Liver (tissue), 9 donors: ENCODE data around the gene NFIB. TPM values are rescaled to one million over a fixed set of nuclear protein-coding genes. Genes with fewer than 3 reads are reported as not detected.

ENCODE experiments used
- DNase-seq: peaks from one replicate; pipeline ENCODE4 v3.0.0-alpha.2; 2017; ENCODE audit warnings: low spot score
- H3K27ac ChIP-seq, 2 donors: one replicate each; pipeline ENCODE4 v1.7.0; 2013; ENCODE audit warnings: inconsistent platforms in 2 of 2, low read length in 2 of 2, control low read depth in 1 of 2, low read depth in 1 of 2, mild to moderate bottlenecking in 1 of 2
- H3K27me3 ChIP-seq, 4 donors: one replicate each; pipeline versions ENCODE4 v1.6.1 to v1.7.0; 2013; ENCODE audit warnings: low read length in 3 of 4, inconsistent platforms in 1 of 4, mild to moderate bottlenecking in 1 of 4, moderate library complexity in 1 of 4; ENCODE audit not compliant: control insufficient read depth in 4 of 4, insufficient read depth in 4 of 4
- H3K36me3 ChIP-seq, 4 donors: one replicate each; pipeline versions ENCODE4 v1.6.1 to v1.7.0; 2013; ENCODE audit warnings: low read length in 3 of 4, mild to moderate bottlenecking in 3 of 4, low read depth in 1 of 4, moderate library complexity in 1 of 4; ENCODE audit not compliant: control insufficient read depth in 4 of 4, insufficient read depth in 3 of 4
- H3K4me1 ChIP-seq, 4 donors: one replicate each; pipeline versions ENCODE4 v1.6.1 to v1.7.0; 2013; ENCODE audit warnings: low read length in 3 of 4, mild to moderate bottlenecking in 3 of 4, moderate library complexity in 1 of 4; ENCODE audit not compliant: control insufficient read depth in 4 of 4, insufficient read depth in 4 of 4
- H3K4me3 ChIP-seq, 3 donors: one replicate each; pipeline versions ENCODE4 v1.6.1 to v1.7.0; 2013; ENCODE audit warnings: low read length in 3 of 3, control low read depth in 1 of 3, low read depth in 1 of 3, mild to moderate bottlenecking in 1 of 3
- H3K9ac ChIP-seq, 2 donors: one replicate each; pipeline ENCODE4 v1.7.0; 2013; ENCODE audit warnings: low read length in 2 of 2, mild to moderate bottlenecking in 2 of 2, moderate library complexity in 2 of 2, control low read depth in 1 of 2, low read depth in 1 of 2
- H3K9me3 ChIP-seq, 4 donors: one replicate each; pipeline versions ENCODE4 v1.6.1 to v1.7.0; 2013; ENCODE audit warnings: low read length in 3 of 4; ENCODE audit not compliant: control insufficient read depth in 4 of 4
- ATF3 ChIP-seq: IDR thresholded peaks from 2 replicates; pipeline ENCODE4 v1.6.1; 2016; ENCODE audit warnings: antibody characterized with exemption
- CTCF ChIP-seq: fragments of 150-350 bp; IDR thresholded peaks from 2 replicates; pipeline ENCODE4 v1.5.1; 2017; ENCODE audit warnings: improper control_type of control experiment, low read depth, low read length; ENCODE audit not compliant: missing input control
- EGR1 ChIP-seq, 2 donors: IDR thresholded peaks; 2 replicates each; pipeline ENCODE4 v1.6.1; 2016 to 2018; ENCODE audit warnings: antibody characterized with exemption in 2 of 2, low read depth in 2 of 2
- FOXA1 ChIP-seq: IDR thresholded peaks from 2 replicates; pipeline ENCODE4 v1.6.1; 2016; ENCODE audit warnings: antibody characterized with exemption
- FOXA2 ChIP-seq: IDR thresholded peaks from 2 replicates; pipeline ENCODE4 v1.6.1; 2016; ENCODE audit warnings: antibody characterized with exemption
- GABPA ChIP-seq, 2 donors: IDR thresholded peaks in 1 of 2; conservative IDR thresholded peaks in 1 of 2; 2 replicates each; pipeline ENCODE4 v1.6.1; 2016; ENCODE audit warnings: antibody characterized with exemption in 2 of 2, mild to moderate bottlenecking in 1 of 2, moderate library complexity in 1 of 2
- HNF4G ChIP-seq: IDR thresholded peaks from 2 replicates; pipeline ENCODE4 v1.6.1; 2016; ENCODE audit warnings: antibody characterized with exemption
- JUND ChIP-seq, 2 donors: IDR thresholded peaks; 2 replicates each; pipeline ENCODE4 v1.6.1; 2016; ENCODE audit warnings: antibody characterized with exemption in 2 of 2
- MAX ChIP-seq: IDR thresholded peaks from 2 replicates; pipeline ENCODE4 v1.6.1; 2016; ENCODE audit warnings: antibody characterized with exemption
- NR2F2 ChIP-seq: IDR thresholded peaks from 2 replicates; pipeline ENCODE4 v1.6.1; 2016; ENCODE audit warnings: antibody characterized with exemption
- RAD21 ChIP-seq, 2 donors: IDR thresholded peaks; 2 replicates each; pipeline ENCODE4 v1.6.1; 2016; ENCODE audit warnings: antibody characterized with exemption in 2 of 2, mild to moderate bottlenecking in 2 of 2
- REST ChIP-seq: IDR thresholded peaks from 2 replicates; pipeline ENCODE4 v1.6.1; 2016; ENCODE audit warnings: antibody characterized with exemption, mild to moderate bottlenecking
- RXRA ChIP-seq, 2 donors: IDR thresholded peaks; 2 replicates each; pipeline ENCODE4 v1.6.1; 2017 to 2018; ENCODE audit warnings: antibody characterized with exemption in 2 of 2, mild to moderate bottlenecking in 1 of 2
- SP1 ChIP-seq: IDR thresholded peaks from 2 replicates; pipeline ENCODE4 v1.6.1; 2018; ENCODE audit warnings: antibody characterized with exemption, mild to moderate bottlenecking
- TAF1 ChIP-seq: conservative IDR thresholded peaks from 2 replicates; pipeline ENCODE4 v1.6.1; 2016; ENCODE audit warnings: antibody characterized with exemption, mild to moderate bottlenecking
- YY1 ChIP-seq: IDR thresholded peaks from 2 replicates; pipeline ENCODE4 v1.6.1; 2016; ENCODE audit warnings: antibody characterized with exemption, mild to moderate bottlenecking
- ZBTB33 ChIP-seq: IDR thresholded peaks from 2 replicates; pipeline ENCODE4 v1.6.1; 2016; ENCODE audit warnings: antibody characterized with exemption
- WGBS: extraction: QIAGEN DNeasy Blood & Tissue Kit; methylation state at CpG from one replicate; pipeline ENCODE4 v1.1.7; 2013; 5-methylcytosine and 5-hydroxymethylcytosine counted together
- polyA plus RNA-seq, 2 donors: library from polyadenylated mRNA; stranded (reverse) in 1 of 2; unstranded in 1 of 2; fragments of 200-250 nt in 1 of 2; fragments of >200 nt in 1 of 2; fragmentation: Nextera tagmentation in 1 of 2; extraction: Ambion mirVana in 1 of 2; gene quantifications; one replicate each; pipeline versions ENCODE4 v1.2.1 to v1.2.3, GENCODE V29; 2013 to 2015
- total RNA-seq, 2 donors: library from RNA; depleted of rRNA; stranded (reverse); fragments of >200 nt; gene quantifications; one replicate each; pipeline ENCODE4 v1.2.3, GENCODE V29; 2014
- donor health status: healthy.
- donor health status: healthy.
- donor health status: healthy.
- donor health status: healthy.
- donor health status: healthy.

The NFIB gene
- total and polyA plus RNA-seq, 4 donors = 3.2 to 23.2 (median 8.0) TPM

GRCh38 chr9:14191512-14191911 is 122.4 kb downstream of the NFIB start:
- Histone ChIP-seq H3K27ac (no peak overlapping the region), H3K27me3 (no peaks in the 10 kb centered on the region), H3K36me3 (no peaks in the 10 kb centered on the region), H3K4me3 (no peak overlapping the region), H3K4me1 (peaks cover 0 to 9% (median 5%) of the 10 kb centered on the region in 4 donors), H3K9ac (no peak overlapping the region), H3K9me3 (no peaks in the 10 kb centered on the region)
- 95% methylated on average over 1 of the region's 1 CpG for WGBS
- no peak for TF ChIP-seq ATF3
- TF ChIP-seq TAF1 = no peak
- no peak for TF ChIP-seq EGR1 (IDR thresholded peaks at IDR 0.05; ENCODE audit: low read depth in 2 of 2)
- TF ChIP-seq JUND (IDR thresholded peaks at IDR 0.05) = no peak
- no peak for TF ChIP-seq GABPA (IDR thresholded peaks at IDR 0.05 in 1 of 2, conservative IDR thresholded peaks at IDR 0.05 in 1 of 2)
- no peak for TF ChIP-seq MAX
- no peak for TF ChIP-seq CTCF
- no peak for TF ChIP-seq SP1
- no peak for DNase-seq

- Histone ChIP-seq H3K27ac (no peak overlapping the region), H3K9ac (no peak overlapping the region), H3K9me3 (no peaks in the 10 kb centered on the region), H3K36me3 (no peaks in the 10 kb centered on the region), H3K4me1 (peaks cover 0 to 9% (median 4%) of the 10 kb centered on the region in 4 donors), H3K4me3 (no peak overlapping the region), H3K27me3 (no peaks in the 10 kb centered on the region)
- TF ChIP-seq YY1 (no peak), RAD21 (IDR thresholded peaks at IDR 0.05) (no peak), NR2F2 (no peak), FOXA2 (no peak), TAF1 (no peak), REST (no peak), FOXA1 (no peak), RXRA (IDR thresholded peaks at IDR 0.05) (no peak), HNF4G (no peak), JUND (IDR thresholded peaks at IDR 0.05) (no peak), ATF3 (no peak), GABPA (IDR thresholded peaks at IDR 0.05 in 1 of 2, conservative IDR thresholded peaks at IDR 0.05 in 1 of 2) (no peak), SP1 (no peak), CTCF (no peak), EGR1 (IDR thresholded peaks at IDR 0.05; ENCODE audit: low read depth in 2 of 2) (no peak), MAX (no peak), ZBTB33 (no peak)
- 76% methylated on average over 1 of the region's 1 CpG for WGBS
- DNase-seq = no peak
Observed at GRCh38 chr9:14190240-14190639, 123.7 kb downstream of the NFIB start.
